GM18499 (cell line): ENCODE data around the gene NRXN3.

ENCODE experiments used
- ATAC-seq: cut with Tn5 transposase; IDR thresholded peaks from one replicate; pipeline ENCODE4 v1.9.1; 2021; ENCODE audit warnings: moderate number of reproducible peaks; ENCODE audit not compliant: insufficient read depth, unreplicated experiment

The NRXN3 gene

GRCh38 chr14:78611796-78612571, 441.8 kb downstream of the NRXN3 start:
- ATAC-seq = no peak

- no peak for ATAC-seq
These were observed 442.5 kb downstream of the NRXN3 start for GRCh38 chr14:78612666-78613065.

DNA sequence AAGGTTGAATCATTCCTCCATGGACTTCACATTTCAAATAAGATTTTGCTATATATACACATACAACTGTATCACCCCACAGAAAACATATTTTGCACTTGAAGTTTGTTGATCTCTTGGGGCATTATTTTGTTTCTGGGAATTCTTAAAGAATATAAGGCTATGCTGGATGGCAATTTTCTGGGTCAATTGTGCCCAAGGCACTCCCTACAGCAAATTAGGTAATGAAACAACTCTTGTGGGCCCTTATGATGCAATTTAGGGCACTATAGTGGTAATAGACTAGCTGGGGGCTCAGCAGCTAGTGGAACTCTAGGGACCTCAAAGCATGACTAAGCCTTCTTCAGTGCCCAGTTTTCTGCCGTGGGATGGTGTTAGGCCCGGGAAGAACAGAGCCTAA, 444.4 kb downstream of the NRXN3 start:
- no peak for ATAC-seq

- no peak for ATAC-seq
These were observed 447.6 kb downstream of the NRXN3 start for GRCh38 chr14:78617735-78618134.

- ATAC-seq = no peak
These were observed 448.2 kb downstream of the NRXN3 start for GRCh38 chr14:78618368-78618767.

DNA sequence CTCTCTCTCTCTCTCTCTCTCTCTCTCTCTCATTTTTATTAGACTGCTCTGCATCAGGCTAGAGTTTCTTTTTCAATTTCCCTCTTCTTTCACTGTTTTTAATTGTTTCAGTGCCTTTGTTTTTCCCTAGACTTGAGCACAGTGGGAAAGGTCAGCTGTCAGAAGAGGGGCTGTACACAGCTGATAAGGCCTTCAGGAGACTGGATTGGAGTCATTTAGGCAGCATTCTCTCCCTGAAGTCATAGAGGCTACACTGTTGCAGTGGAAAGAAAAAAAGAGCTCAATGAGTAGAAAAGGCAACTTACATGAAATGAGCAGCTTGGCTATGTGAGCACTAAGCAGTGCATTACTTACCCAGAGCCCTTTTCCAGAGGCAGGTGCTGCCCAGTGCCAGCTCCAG, 456.9 kb downstream of the NRXN3 start:
- no peak for ATAC-seq

- no peak for ATAC-seq
These were observed 461.4 kb downstream of the NRXN3 start for GRCh38 chr14:78631551-78631950.

GRCh38 chr14:78633752-78634151, 463.6 kb downstream of the NRXN3 start:
- ATAC-seq = no peak

DNA sequence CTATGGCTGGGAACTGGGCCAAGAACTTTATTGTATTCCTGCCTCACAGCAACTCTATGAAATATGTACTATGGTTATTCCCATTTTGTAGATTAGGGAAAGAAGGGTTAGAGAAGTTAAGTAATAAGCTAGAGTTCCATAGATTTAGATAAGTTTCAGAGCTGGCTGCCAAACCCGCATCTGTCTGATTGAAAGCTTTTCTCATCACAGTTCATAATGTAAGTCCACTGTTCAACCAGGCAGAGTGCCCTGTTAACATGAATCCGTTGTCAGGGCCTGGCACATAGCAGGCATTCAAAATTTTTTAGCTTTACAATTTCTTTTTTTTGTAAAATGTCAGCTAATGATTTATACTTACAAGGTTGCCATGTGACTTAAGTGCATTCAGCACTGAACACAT, 467.3 kb downstream of the NRXN3 start:
- no peak for ATAC-seq

DNA sequence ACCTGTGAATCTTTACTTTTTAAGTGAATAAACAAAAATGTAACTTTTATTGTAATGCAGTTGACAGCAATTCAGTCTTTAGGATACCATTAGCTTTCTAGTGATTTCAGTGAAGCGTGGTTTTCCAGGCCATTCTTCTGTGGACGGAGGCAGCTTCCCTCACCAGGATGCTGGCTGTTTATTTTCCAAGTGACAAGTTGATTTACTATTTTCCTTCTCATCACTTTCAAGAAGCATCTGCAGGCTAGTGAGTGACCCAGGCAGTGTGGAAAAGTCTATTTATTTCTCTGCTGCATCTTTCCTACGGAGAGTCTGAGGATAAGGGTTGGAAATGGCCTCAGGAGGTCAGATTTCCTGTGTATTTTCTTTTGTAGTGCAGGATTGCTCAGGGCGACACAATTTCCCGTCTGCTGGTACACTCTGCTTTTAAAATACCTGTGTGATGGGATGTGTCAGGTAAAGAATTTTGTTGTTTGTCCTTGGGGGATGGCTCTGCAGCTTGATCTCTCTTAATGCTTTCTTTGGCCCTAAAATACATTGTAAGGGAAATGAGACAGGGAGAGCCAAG, 467.8 kb downstream of the NRXN3 start:
- no peak for ATAC-seq

- no peak for ATAC-seq
These were observed 468.8 kb downstream of the NRXN3 start for GRCh38 chr14:78638926-78639325.

DNA sequence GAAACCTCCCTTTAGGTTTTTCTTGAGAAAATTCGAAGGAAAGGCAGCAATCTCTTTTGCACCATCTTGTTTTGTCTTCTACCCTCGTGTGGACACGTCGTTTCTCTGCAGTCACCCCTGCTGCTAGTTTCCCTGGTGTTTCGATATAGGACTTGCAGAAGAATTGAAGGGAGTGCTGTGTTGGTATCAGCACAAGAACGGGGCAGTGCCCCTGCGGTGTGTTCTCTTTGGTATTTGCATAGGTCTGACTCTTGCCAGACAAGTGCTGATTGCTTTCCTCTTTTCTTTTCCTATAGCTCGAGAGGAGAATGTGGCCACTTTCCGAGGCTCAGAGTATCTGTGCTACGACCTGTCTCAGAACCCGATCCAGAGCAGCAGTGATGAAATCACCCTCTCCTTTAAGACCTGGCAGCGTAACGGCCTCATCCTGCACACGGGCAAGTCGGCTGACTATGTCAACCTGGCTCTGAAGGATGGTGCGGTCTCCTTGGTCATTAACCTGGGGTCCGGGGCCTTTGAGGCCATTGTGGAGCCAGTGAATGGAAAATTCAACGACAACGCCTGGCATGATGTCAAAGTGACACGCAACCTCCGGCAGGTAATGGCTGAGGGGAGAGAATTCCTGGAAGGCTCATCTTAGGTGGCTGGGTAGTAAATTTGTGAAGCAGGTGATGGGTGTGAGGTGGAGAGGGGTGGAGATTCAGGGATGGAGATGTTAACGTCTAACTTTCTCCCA, 474.8 kb downstream of the NRXN3 start:
- ATAC-seq = no peak

GRCh38 chr14:78652727-78653126, 482.6 kb downstream of the NRXN3 start:
- ATAC-seq = no peak

- no peak for ATAC-seq
These were observed 483.0 kb downstream of the NRXN3 start for GRCh38 chr14:78653173-78653572.

- ATAC-seq = no peak
These were observed 487.3 kb downstream of the NRXN3 start for GRCh38 chr14:78657451-78657850.

GRCh38 chr14:78664841-78665240, 494.7 kb downstream of the NRXN3 start:
- no peak for ATAC-seq

DNA sequence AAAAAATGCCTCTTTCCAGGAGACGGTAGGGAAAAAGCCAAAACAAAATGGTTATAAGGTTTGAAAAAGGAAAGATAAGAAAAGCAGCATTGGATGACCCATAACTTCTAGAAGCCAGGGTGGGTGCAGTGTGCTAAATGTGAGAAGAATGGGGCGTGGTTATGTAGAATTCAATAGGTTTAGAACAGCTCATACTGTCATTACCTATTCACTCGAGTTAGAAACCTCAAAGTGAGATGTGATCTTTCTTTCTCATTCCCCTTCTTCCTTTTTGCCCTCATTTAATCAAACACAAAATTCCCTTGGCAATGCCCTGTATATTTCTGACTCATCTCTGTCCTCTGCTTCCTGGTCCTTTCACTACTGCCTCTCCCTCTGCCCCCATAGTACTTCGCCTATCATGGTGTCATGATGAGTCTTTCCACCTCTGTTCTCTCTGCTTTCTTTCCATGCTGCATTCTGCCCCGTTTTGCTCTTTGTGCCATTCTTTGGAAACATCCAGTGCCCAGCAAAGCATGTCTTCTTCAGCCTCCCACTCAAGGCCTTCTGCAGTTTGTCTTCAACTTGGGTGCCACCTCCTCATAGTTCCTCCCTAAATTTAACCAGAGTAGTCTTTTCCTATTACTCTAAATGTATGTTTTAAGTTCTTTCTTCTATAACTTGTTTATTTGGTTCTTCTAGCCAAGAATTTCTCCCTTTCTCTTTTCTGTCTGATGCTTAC, 496.3 kb downstream of the NRXN3 start:
- no peak for ATAC-seq

GRCh38 chr14:78667141-78667540, 497.0 kb downstream of the NRXN3 start:
- no peak for ATAC-seq

- ATAC-seq = no peak
These were observed 503.7 kb downstream of the NRXN3 start for GRCh38 chr14:78673845-78674244.

GRCh38 chr14:78674820-78675219, 504.6 kb downstream of the NRXN3 start:
- no peak for ATAC-seq

DNA sequence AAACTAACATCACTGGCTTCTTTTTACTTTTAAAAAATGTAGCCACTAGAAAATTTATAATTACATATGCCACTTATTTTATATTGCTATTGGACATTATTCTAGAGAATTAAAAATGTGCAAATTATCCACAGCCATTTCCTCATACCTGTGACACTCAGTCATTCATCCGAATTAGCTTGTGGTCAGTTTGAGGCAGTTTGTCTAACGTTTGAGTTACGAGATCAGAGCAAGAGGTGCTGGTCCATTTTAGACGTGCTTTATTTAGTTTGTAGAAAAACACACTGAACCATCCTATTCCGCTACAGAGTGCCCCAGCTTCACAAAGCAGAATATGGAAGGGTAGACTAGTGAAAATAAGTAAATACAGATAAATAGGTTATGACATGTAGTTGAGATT, 513.0 kb downstream of the NRXN3 start:
- no peak for ATAC-seq
